LoVo (cell line): ENCODE data around the gene MFRP.
A peak's percentile ranks its signal among the peaks of the same experiment; 100 is the strongest.
"Not testable (repeated sequence)": the region's sequence is repeated elsewhere in the genome, so short reads cannot be mapped to it uniquely, and the experiment has no call there.

ENCODE experiments used
- DNase-seq: peaks from one replicate; pipeline ENCODE4 v3.0.0-alpha.2; 2016; ENCODE audit warnings: low spot score

The MFRP gene

GRCh38 chr11:119346605-119347004 lies at the start of gene MFRP:
MFRP (minus strand) TSS chr11:119346705; CDS start chr11:119346513, 192 bp downstream.
- no peak for DNase-seq

- no peak for DNase-seq
These were observed 44.8 kb upstream of the MFRP start for GRCh38 chr11:119391275-119391674.

- peak; percentile 14 for DNase-seq
These were observed 43.2 kb upstream of the MFRP start for GRCh38 chr11:119389611-119390254.

GRCh38 chr11:119388103-119388502 lies 41.6 kb upstream of the MFRP start:
- DNase-seq = no peak

- DNase-seq = no peak
These were observed 37.8 kb upstream of the MFRP start for GRCh38 chr11:119384332-119384731.

GRCh38 chr11:119382513-119382912 lies 36.0 kb upstream of the MFRP start:
- DNase-seq = not testable (repeated sequence)

- no peak for DNase-seq
These were observed 35.6 kb upstream of the MFRP start for GRCh38 chr11:119382101-119382500.

GRCh38 chr11:119381181-119381988 lies 34.9 kb upstream of the MFRP start, which contains the start of gene USP2:
USP2 (minus strand) TSS chr11:119381690; CDS start chr11:119373480, 8,210 bp downstream.
- peak; percentile 97 for DNase-seq

GRCh38 chr11:119380827-119381180 lies 34.3 kb upstream of the MFRP start:
- DNase-seq = no peak

GRCh38 chr11:119380160-119380826 lies 33.8 kb upstream of the MFRP start:
- no peak for DNase-seq

GRCh38 chr11:119378851-119379465 lies 32.5 kb upstream of the MFRP start:
- no peak for DNase-seq

- no peak for DNase-seq
These were observed 31.6 kb upstream of the MFRP start for GRCh38 chr11:119377961-119378667.

GRCh38 chr11:119377112-119377901 lies 30.8 kb upstream of the MFRP start:
- DNase-seq = no peak

- DNase-seq = no peak
These were observed 29.8 kb upstream of the MFRP start for GRCh38 chr11:119376197-119376847.

GRCh38 chr11:119375337-119376196 lies 29.1 kb upstream of the MFRP start:
- no peak for DNase-seq

GRCh38 chr11:119374632-119375336 lies 28.3 kb upstream of the MFRP start:
- no peak for DNase-seq

- DNase-seq = peak; percentile 46
These were observed 27.6 kb upstream of the MFRP start for GRCh38 chr11:119373921-119374631.
